NCI-H128 (cell line): ENCODE measurements around the gene FYN.

Experiments used
- DNase-seq: peaks from one replicate; lab custom pipeline; 2025; ENCODE audit not compliant: unreplicated experiment; lab: John Stamatoyannopoulos, UW

The FYN gene

GRCh38 chr6:111884068-111884467 lies 10.8 kb upstream of the FYN start:
- no peak for DNase-seq

- no peak for DNase-seq
These were observed 7.1 kb upstream of the FYN start for GRCh38 chr6:111880181-111880888.

- no peak for DNase-seq
These were observed 2.5 kb upstream of the FYN start for GRCh38 chr6:111875741-111876140.

- no peak for DNase-seq
These were observed 768 bp upstream of the FYN start for GRCh38 chr6:111874025-111874415.

GRCh38 chr6:111872401-111873177 lies 663 bp downstream of the FYN start:
- DNase-seq, result peak; percentile 30

GRCh38 chr6:111871725-111872400 lies 1.4 kb downstream of the FYN start:
- no peak for DNase-seq

GRCh38 chr6:111871207-111871606 lies 2.0 kb downstream of the FYN start:
- no peak for DNase-seq

- no peak for DNase-seq
These were observed 2.5 kb downstream of the FYN start for GRCh38 chr6:111870742-111871064.

GRCh38 chr6:111870051-111870741 lies 3.1 kb downstream of the FYN start:
- no peak for DNase-seq

- no peak for DNase-seq
These were observed 6.4 kb downstream of the FYN start for GRCh38 chr6:111866857-111867256.

- no peak for DNase-seq
These were observed 7.2 kb downstream of the FYN start for GRCh38 chr6:111865909-111866546.

GRCh38 chr6:111865049-111865585 lies 8.1 kb downstream of the FYN start:
- no peak for DNase-seq

GRCh38 chr6:111864138-111865048 lies 8.9 kb downstream of the FYN start:
- no peak for DNase-seq

- no peak for DNase-seq
These were observed 10.5 kb downstream of the FYN start for GRCh38 chr6:111862741-111863140.

GRCh38 chr6:111862314-111862713 lies 10.9 kb downstream of the FYN start:
- no peak for DNase-seq

- peak; percentile 96 for DNase-seq
These were observed 11.8 kb downstream of the FYN start for GRCh38 chr6:111861431-111861885.

GRCh38 chr6:111858347-111858746 lies 14.9 kb downstream of the FYN start:
- DNase-seq, result no peak

- no peak for DNase-seq
These were observed 15.4 kb downstream of the FYN start for GRCh38 chr6:111857674-111858337.

GRCh38 chr6:111855753-111856152 lies 17.5 kb downstream of the FYN start:
- DNase-seq, result no peak
